ENCODE measurements around the gene PRR9.
A peak's percentile ranks its signal among the peaks of the same experiment; 100 is the strongest.

GRCh38 chr1:153238527-153238926, 21.1 kb downstream of the PRR9 start:
- no peak for TF ChIP-seq POLR2AphosphoS5 (IDR thresholded peaks at IDR 0.05)
- TF ChIP-seq EZH2 (IDR thresholded peaks at IDR 0.05; ENCODE audit: borderline replicate concordance, insufficient read depth, low read length, poor library complexity, severe bottlenecking): no peak
- peak; percentile 9 for TF ChIP-seq CTCF (IDR thresholded peaks at IDR 0.05; ENCODE audit: poor library complexity, severe bottlenecking)
- TF ChIP-seq SMC3 (conservative IDR thresholded peaks at IDR 0.05; ENCODE audit: poor library complexity): no peak
- TF ChIP-seq EP300 (conservative IDR thresholded peaks at IDR 0.05; ENCODE audit: poor library complexity, severe bottlenecking): no peak
- TF ChIP-seq MXI1 (conservative IDR thresholded peaks at IDR 0.05; ENCODE audit: poor library complexity, severe bottlenecking): no peak
- no peak for TF ChIP-seq RAD21 (conservative IDR thresholded peaks at IDR 0.05)

All from neural cell (in vitro differentiated cells).